ENCODE results near the gene MMD.

GRCh38 chr17:55344514-55344997 lies 77.1 kb downstream of the MMD start:
- no peak for TF ChIP-seq POLR2AphosphoS5 (IDR thresholded peaks at IDR 0.05; ENCODE audit: low read depth, low read length)
- TF ChIP-seq POLR2A (IDR thresholded peaks at IDR 0.05; ENCODE audit: low read depth, low read length): no peak
